MM.1S (cell line): ENCODE results near the gene AHSG.
A peak's percentile ranks its signal among the peaks of the same experiment; 100 is the strongest.

Source experiments
- DNase-seq: peaks from one replicate; pipeline ENCODE4 v3.0.0-alpha.2; 2015
- H2AFZ ChIP-seq: fragments of 300-600 bp; sonication (generic); 2 replicates; pipeline ENCODE4 v1.6.0; 2016; ENCODE audit warnings: antibody characterized with exemption, low read length
- H3F3A ChIP-seq: fragments of 300-600 bp; sonication (generic); 2 replicates; pipeline ENCODE4 v1.6.1; 2016; ENCODE audit warnings: mild to moderate bottlenecking, antibody characterized with exemption, low read length, moderate library complexity, mixed read lengths; ENCODE audit not compliant: insufficient read depth
- H3K27ac ChIP-seq: fragments of 300-600 bp; sonication (generic); 2 replicates; pipeline ENCODE4 v1.5.1; 2016; ENCODE audit warnings: mild to moderate bottlenecking, low read length
- H3K27me3 ChIP-seq: fragments of 300-600 bp; sonication (generic); replicated peaks from 2 replicates; pipeline ENCODE4 v1.6.0; 2016; ENCODE audit warnings: low read length; ENCODE audit not compliant: insufficient read depth
- H3K36me3 ChIP-seq: fragments of 300-600 bp; sonication (generic); replicated peaks from 2 replicates; pipeline ENCODE4 v1.6.1; 2016; ENCODE audit warnings: mild to moderate bottlenecking, low read length, mixed read lengths; ENCODE audit not compliant: insufficient read depth
- H3K4me1 ChIP-seq: fragments of 300-600 bp; sonication (generic); 2 replicates; pipeline ENCODE4 v1.6.1; 2016; ENCODE audit warnings: low read length, mixed read lengths
- H3K4me2 ChIP-seq: fragments of 300-600 bp; sonication (generic); 2 replicates; pipeline ENCODE4 v1.6.0; 2016; ENCODE audit warnings: low read depth, low read length
- H3K4me3 ChIP-seq: fragments of 300-600 bp; sonication (generic); 2 replicates; pipeline ENCODE4 v1.5.1; 2016; ENCODE audit warnings: low read length, mixed read lengths
- H3K79me2 ChIP-seq: fragments of 300-600 bp; sonication (generic); 2 replicates; pipeline ENCODE4 v1.6.1; 2016; ENCODE audit warnings: mixed run types, low read length, mixed read lengths
- H3K9ac ChIP-seq: fragments of 300-600 bp; sonication (generic); 2 replicates; pipeline ENCODE4 v1.6.1; 2016; ENCODE audit warnings: low read length, mixed read lengths
- H3K9me2 ChIP-seq: fragments of 300-600 bp; sonication (generic); replicated peaks from 2 replicates; pipeline ENCODE4 v1.6.1; 2016; ENCODE audit warnings: mild to moderate bottlenecking, low read length, mixed read lengths; ENCODE audit not compliant: insufficient read depth
- H3K9me3 ChIP-seq: fragments of 300-600 bp; sonication (generic); replicated peaks from 2 replicates; pipeline ENCODE4 v1.6.1; 2016; ENCODE audit warnings: mild to moderate bottlenecking, low read length, mixed read lengths; ENCODE audit not compliant: insufficient read depth
- H4K20me1 ChIP-seq: fragments of 300-600 bp; sonication (generic); 2 replicates; pipeline ENCODE4 v1.6.1; 2016; ENCODE audit warnings: mild to moderate bottlenecking, low read length, moderate library complexity, mixed read lengths; ENCODE audit not compliant: insufficient read depth
- EZH2 ChIP-seq: fragments of 300-600 bp; sonication (generic); optimal IDR thresholded peaks from 2 replicates; pipeline ENCODE3; 2017; ENCODE audit warnings: low read depth, mild to moderate bottlenecking, antibody characterized with exemption, low read length, mixed read lengths
- EZH2phosphoT487 ChIP-seq: fragments of 300-600 bp; sonication (generic); IDR thresholded peaks from 2 replicates; pipeline ENCODE4 v1.6.1; 2018; ENCODE audit warnings: antibody characterized with exemption, low read length
- TF ChIP-seq, protein P1 (sequence below): fragments of 300-600 bp; sonication (generic); IDR thresholded peaks from 2 replicates; pipeline ENCODE4 v1.5.1; 2016; ENCODE audit warnings: antibody characterized with exemption, low read length, mixed read lengths

Gene AHSG

GRCh38 chr3:186614597-186615483 is 2.0 kb downstream of the AHSG start:
- peaks cover 25% of the 10 kb centered on the region for H3K4me1 ChIP-seq
- H3F3A ChIP-seq, result peaks cover 20% of the 10 kb centered on the region
- no peaks in the 10 kb centered on the region for H4K20me1 ChIP-seq
- H3K4me2 ChIP-seq, result peak overlapping the region; percentile 70
- H3K27ac ChIP-seq, result peak overlapping the region; percentile 47
- no peaks in the 10 kb centered on the region for H3K36me3 ChIP-seq
- no peaks in the 10 kb centered on the region for H3K9me3 ChIP-seq
- DNase-seq, result peak; percentile 87
- H3K4me3 ChIP-seq, result peak overlapping the region; percentile 37
- H3K9me2 ChIP-seq, result no peaks in the 10 kb centered on the region
- H3K9ac ChIP-seq, result peak overlapping the region; percentile 15; the same call in 1 of the 2 replicates
- peak overlapping the region; percentile 81 for H2AFZ ChIP-seq
- H3K27me3 ChIP-seq, result peaks cover 8% of the 10 kb centered on the region
- no peaks in the 10 kb centered on the region for H3K79me2 ChIP-seq
- TF ChIP-seq, protein P1, sequence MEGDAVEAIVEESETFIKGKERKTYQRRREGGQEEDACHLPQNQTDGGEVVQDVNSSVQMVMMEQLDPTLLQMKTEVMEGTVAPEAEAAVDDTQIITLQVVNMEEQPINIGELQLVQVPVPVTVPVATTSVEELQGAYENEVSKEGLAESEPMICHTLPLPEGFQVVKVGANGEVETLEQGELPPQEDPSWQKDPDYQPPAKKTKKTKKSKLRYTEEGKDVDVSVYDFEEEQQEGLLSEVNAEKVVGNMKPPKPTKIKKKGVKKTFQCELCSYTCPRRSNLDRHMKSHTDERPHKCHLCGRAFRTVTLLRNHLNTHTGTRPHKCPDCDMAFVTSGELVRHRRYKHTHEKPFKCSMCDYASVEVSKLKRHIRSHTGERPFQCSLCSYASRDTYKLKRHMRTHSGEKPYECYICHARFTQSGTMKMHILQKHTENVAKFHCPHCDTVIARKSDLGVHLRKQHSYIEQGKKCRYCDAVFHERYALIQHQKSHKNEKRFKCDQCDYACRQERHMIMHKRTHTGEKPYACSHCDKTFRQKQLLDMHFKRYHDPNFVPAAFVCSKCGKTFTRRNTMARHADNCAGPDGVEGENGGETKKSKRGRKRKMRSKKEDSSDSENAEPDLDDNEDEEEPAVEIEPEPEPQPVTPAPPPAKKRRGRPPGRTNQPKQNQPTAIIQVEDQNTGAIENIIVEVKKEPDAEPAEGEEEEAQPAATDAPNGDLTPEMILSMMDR, result peak; percentile 100
- TF ChIP-seq EZH2, result no peak

- Histone ChIP-seq H3F3A (peaks cover 20% of the 10 kb centered on the region), H3K4me1 (peaks cover 25% of the 10 kb centered on the region), H3K9ac (no peak overlapping the region), H3K9me3 (no peaks in the 10 kb centered on the region), H4K20me1 (no peaks in the 10 kb centered on the region), H3K79me2 (no peaks in the 10 kb centered on the region), H3K9me2 (no peaks in the 10 kb centered on the region), H3K36me3 (no peaks in the 10 kb centered on the region), H3K4me2 (peak overlapping the region; percentile 77; the same call in 1 of the 2 replicates), H2AFZ (no peak overlapping the region), H3K4me3 (no peak overlapping the region), H3K27me3 (peaks cover 8% of the 10 kb centered on the region), H3K27ac (no peak overlapping the region)
- TF ChIP-seq, protein P1, result no peak
- no peak for TF ChIP-seq EZH2
- no peak for DNase-seq
These were observed 3.4 kb downstream of the AHSG start for GRCh38 chr3:186616299-186616617.

- Histone ChIP-seq H3K27me3 (peaks cover 8% of the 10 kb centered on the region), H3K9ac (peak overlapping the region; percentile 22; the same call in 1 of the 2 replicates), H3K9me2 (no peaks in the 10 kb centered on the region), H4K20me1 (no peaks in the 10 kb centered on the region), H2AFZ (peak overlapping the region; percentile 69), H3K4me2 (peak overlapping the region; percentile 77), H3K4me3 (peak overlapping the region; percentile 39), H3K79me2 (no peaks in the 10 kb centered on the region), H3K9me3 (no peaks in the 10 kb centered on the region), H3K36me3 (no peaks in the 10 kb centered on the region), H3K4me1 (peaks cover 25% of the 10 kb centered on the region), H3F3A (peaks cover 20% of the 10 kb centered on the region), H3K27ac (peak overlapping the region; percentile 0; the same call in 1 of the 2 replicates)
- TF ChIP-seq EZH2phosphoT487, result no peak
- TF ChIP-seq, protein P1, result peak; percentile 99
- peak; percentile 99 for DNase-seq
These were observed 4.4 kb downstream of the AHSG start for GRCh38 chr3:186617036-186617946.
